ENCODE measurements around the gene SEMA4B. TPM values are rescaled to one million over a fixed set of nuclear protein-coding genes. Genes with fewer than 3 reads are reported as not detected.

The SEMA4B gene
- total RNA-seq, 1 experiment from 2014 or later: 73.0 TPM

DNA sequence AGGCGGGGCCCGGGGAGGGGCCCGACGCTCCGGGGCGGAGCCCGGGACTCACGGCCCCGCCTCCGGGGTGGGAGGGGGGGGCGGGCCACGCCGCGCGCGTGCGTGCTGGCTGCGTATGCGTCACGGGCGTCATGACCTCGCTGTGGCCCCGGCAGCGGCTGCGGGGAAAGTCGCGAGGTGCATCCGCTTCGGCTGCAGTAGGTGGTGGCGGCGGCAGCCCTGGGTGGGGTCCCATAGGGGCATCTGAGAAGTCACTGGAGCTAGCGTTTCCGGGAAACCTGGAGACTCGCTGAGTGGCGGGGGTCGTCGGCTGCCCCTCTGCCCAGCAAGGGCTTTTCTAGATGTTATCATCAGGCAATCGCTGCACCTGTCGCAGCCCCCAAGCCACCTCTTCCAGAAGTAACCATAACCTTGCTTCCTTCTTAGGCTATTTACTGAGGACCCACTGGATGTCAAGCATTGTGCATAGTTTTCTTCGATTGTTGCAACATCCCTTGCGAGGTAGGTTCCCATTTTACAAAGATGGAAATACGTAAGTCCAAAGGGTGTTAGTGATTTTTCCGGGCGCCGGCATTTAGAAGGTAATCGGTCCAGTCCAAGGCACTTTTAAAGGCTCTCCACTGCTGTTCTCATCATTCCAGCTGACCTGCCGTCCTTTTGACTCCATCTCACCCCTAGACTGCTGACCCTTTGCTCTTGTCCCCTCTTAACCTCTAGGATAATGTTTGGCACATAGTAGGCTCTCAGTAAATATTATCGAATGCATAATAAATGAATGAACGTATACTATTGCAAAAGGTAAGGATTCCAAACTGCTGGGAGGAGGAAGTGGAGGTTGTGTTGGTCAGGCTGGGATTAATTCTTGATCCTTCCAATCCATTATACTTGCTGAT, 33.2 kb downstream of the SEMA4B start, which contains the start of gene GDPGP1:
GDPGP1 (plus strand) TSS at position 114 of the 893 bp plus-strand sequence. CDS start 6,700 bp downstream, outside the sequence.
- CTCF ChIA-PET: interaction anchor here (0.6 to 3.4 kb wide), 14 partner anchors 13 to 91 kb away, joined by 3 to 28 read pairs (median 4); partner anchors contain the start of genes NGRN and TTLL13
- intact Hi-C loops (cut with micrococcal nuclease; ENCODE audit: unreplicated experiment): no loop called here
- Mint-ChIP-seq H3K27me3 (ENCODE audit: unreplicated experiment) (no peaks in the 10 kb centered on the region), H3K4me3 (ENCODE audit: low read depth, unreplicated experiment) (peak within 1 kb of the TSS; percentile 77), H3K9me3 (ENCODE audit: low read depth, unreplicated experiment) (no peaks in the 10 kb centered on the region), H3K27ac (ENCODE audit: unreplicated experiment) (peak within 1 kb of the TSS; percentile 77), H3K4me1 (ENCODE audit: low read depth, unreplicated experiment) (peaks cover 30% of the 10 kb centered on the region), H3K36me3 (ENCODE audit: insufficient read depth, unreplicated experiment) (peaks cover 84% of the 10 kb centered on the region)
- TSS peak; percentile 74 for BruUV-seq (replicated peaks)
- TF ChIP-seq, protein P1, sequence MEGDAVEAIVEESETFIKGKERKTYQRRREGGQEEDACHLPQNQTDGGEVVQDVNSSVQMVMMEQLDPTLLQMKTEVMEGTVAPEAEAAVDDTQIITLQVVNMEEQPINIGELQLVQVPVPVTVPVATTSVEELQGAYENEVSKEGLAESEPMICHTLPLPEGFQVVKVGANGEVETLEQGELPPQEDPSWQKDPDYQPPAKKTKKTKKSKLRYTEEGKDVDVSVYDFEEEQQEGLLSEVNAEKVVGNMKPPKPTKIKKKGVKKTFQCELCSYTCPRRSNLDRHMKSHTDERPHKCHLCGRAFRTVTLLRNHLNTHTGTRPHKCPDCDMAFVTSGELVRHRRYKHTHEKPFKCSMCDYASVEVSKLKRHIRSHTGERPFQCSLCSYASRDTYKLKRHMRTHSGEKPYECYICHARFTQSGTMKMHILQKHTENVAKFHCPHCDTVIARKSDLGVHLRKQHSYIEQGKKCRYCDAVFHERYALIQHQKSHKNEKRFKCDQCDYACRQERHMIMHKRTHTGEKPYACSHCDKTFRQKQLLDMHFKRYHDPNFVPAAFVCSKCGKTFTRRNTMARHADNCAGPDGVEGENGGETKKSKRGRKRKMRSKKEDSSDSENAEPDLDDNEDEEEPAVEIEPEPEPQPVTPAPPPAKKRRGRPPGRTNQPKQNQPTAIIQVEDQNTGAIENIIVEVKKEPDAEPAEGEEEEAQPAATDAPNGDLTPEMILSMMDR (IDR thresholded peaks at IDR 0.05; ENCODE audit: unreplicated experiment): no peak
- DNase-seq: no peak

DNA sequence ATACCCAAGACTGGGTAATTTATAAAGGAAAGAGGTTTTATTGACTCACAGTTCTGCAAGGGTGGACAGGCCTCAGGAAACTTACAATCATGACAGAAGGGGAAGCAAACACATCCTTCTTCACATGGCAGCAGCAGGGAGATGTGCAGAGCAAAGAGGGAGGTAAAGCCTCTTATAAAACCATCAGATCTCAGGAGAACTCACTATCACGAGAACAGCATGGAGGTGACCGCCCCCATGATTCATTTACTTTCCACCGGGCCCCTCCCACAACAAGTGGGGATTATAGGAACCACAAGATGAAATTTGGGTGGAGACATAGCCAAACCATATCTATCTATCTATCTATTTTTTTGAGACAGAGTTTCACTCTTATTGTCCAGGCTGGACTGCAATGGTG, 38.2 kb downstream of the SEMA4B start:
- no TSS peak for BruUV-seq (replicated peaks)
- no peak for DNase-seq
- TF ChIP-seq, protein P1 (IDR thresholded peaks at IDR 0.05; ENCODE audit: unreplicated experiment): no peak
- H3K9me3 Mint-ChIP-seq (ENCODE audit: low read depth, unreplicated experiment): no peaks in the 10 kb centered on the region
- CTCF ChIA-PET: no interaction called here
- peaks cover 42% of the 10 kb centered on the region for H3K36me3 Mint-ChIP-seq (ENCODE audit: insufficient read depth, unreplicated experiment)
- no peak overlapping the region for H3K4me3 Mint-ChIP-seq (ENCODE audit: low read depth, unreplicated experiment)
- no peak overlapping the region for H3K27ac Mint-ChIP-seq (ENCODE audit: unreplicated experiment)
- H3K27me3 Mint-ChIP-seq (ENCODE audit: unreplicated experiment): no peaks in the 10 kb centered on the region
- peaks cover 10% of the 10 kb centered on the region for H3K4me1 Mint-ChIP-seq (ENCODE audit: low read depth, unreplicated experiment)
- intact Hi-C loops (cut with micrococcal nuclease; ENCODE audit: unreplicated experiment): no loop called here

DNA sequence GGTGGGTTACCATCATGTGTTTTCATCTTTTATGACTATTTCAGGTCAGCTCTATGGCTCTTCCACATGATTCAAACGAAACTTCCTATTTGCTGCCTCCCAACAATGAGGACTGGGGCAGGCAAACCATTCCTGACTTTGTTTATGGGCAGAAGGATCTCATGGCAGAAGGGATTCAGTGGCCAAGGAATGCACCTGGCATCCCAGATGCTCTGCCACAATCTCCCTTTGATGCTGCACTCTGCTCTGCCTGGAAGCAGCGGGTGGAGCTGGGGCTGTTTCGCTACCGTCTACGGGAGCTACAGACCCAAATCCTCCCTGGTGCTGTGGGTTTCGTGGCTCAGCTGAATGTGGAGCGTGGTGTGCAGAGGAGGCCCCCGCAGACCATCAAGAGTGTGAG, 39.7 kb downstream of the SEMA4B start:
- H3K27me3 Mint-ChIP-seq (ENCODE audit: unreplicated experiment): no peaks in the 10 kb centered on the region
- H3K27ac Mint-ChIP-seq (ENCODE audit: unreplicated experiment): no peak overlapping the region
- intact Hi-C loops (cut with micrococcal nuclease; ENCODE audit: unreplicated experiment): no loop called here
- H3K4me1 Mint-ChIP-seq (ENCODE audit: low read depth, unreplicated experiment): no peaks in the 10 kb centered on the region
- DNase-seq: no peak
- TF ChIP-seq, protein P1 (IDR thresholded peaks at IDR 0.05; ENCODE audit: unreplicated experiment): no peak
- H3K36me3 Mint-ChIP-seq (ENCODE audit: insufficient read depth, unreplicated experiment): peaks cover 32% of the 10 kb centered on the region
- H3K9me3 Mint-ChIP-seq (ENCODE audit: low read depth, unreplicated experiment): no peaks in the 10 kb centered on the region
- BruUV-seq (replicated peaks): no TSS peak
- H3K4me3 Mint-ChIP-seq (ENCODE audit: low read depth, unreplicated experiment): no peak overlapping the region
- CTCF ChIA-PET: no interaction called here

DNA sequence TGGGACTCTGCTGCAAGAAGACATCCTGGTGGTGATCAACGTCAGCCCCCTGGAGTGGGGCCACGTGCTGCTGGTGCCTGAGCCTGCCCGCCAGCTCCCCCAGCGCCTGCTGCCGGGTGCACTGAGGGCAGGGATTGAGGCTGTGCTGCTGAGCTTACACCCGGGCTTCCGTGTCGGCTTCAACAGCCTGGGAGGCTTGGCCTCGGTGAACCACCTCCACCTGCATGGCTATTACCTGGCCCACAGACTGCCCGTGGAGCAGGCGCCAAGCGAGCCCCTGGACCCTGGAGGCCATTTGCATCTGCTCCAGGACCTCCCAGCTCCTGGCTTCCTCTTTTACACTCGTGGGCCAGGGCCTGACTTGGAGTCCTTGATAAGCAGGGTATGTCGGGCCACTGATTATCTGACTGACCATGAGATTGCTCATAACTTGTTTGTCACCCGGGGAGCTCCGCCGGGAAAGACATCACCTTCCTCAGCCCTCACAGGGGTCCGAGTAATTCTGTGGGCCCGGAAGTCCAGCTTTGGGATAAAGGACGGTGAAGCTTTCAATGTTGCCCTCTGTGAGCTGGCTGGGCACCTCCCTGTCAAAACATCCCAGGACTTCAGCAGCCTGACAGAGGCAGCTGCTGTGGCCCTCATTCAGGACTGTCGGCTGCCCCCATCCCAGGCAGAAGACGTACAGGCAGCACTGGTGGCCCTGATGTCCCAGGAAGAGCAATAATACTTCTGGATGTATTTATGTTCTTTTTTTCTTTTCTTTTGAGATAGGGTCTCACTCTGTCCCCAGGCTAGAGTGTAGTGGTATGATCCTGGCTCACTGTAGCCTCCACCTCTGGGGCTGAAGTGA, 40.4 kb downstream of the SEMA4B start:
- TF ChIP-seq, protein P1 (IDR thresholded peaks at IDR 0.05; ENCODE audit: unreplicated experiment): no peak
- Mint-ChIP-seq H3K27ac (ENCODE audit: unreplicated experiment) (no peak overlapping the region), H3K9me3 (ENCODE audit: low read depth, unreplicated experiment) (no peaks in the 10 kb centered on the region), H3K4me3 (ENCODE audit: low read depth, unreplicated experiment) (no peak overlapping the region), H3K27me3 (ENCODE audit: unreplicated experiment) (no peaks in the 10 kb centered on the region), H3K4me1 (ENCODE audit: low read depth, unreplicated experiment) (no peaks in the 10 kb centered on the region), H3K36me3 (ENCODE audit: insufficient read depth, unreplicated experiment) (peaks cover 24% of the 10 kb centered on the region)
- BruUV-seq (replicated peaks): no TSS peak
- CTCF ChIA-PET: no interaction called here
- DNase-seq: no peak
- intact Hi-C loops (cut with micrococcal nuclease; ENCODE audit: unreplicated experiment): no loop called here
